H1 (cell line): ENCODE measurements around the gene AKAP9. TPM values are rescaled to one million over a fixed set of nuclear protein-coding genes. Genes with fewer than 3 reads are reported as not detected.

ENCODE experiments used
- ASH2L ChIP-seq: fragments of 200-600, 300-600 bp; sonication (generic); IDR thresholded peaks from one replicate; pipeline ENCODE4 v1.7.1; 2017; ENCODE audit warnings: low read length
- BACH1 ChIP-seq: IDR thresholded peaks from 2 replicates; pipeline ENCODE4 v1.6.1; 2012; ENCODE audit warnings: low read length, improper control_type of control experiment
- FOSL1 ChIP-seq: IDR thresholded peaks from 2 replicates; pipeline ENCODE4 v1.6.1; 2011; ENCODE audit warnings: mild to moderate bottlenecking, low read depth, low read length, moderate library complexity; ENCODE audit not compliant: insufficient read depth
- POLR2AphosphoS5 ChIP-seq: IDR thresholded peaks from 2 replicates; pipeline ENCODE4 v1.6.1; 2011; ENCODE audit warnings: low read depth, low read length
- YY1 ChIP-seq: IDR thresholded peaks from 2 replicates; pipeline ENCODE4 v1.6.1; 2011; ENCODE audit warnings: low read depth, mild to moderate bottlenecking, low read length
- polyA plus RNA-seq, 7 experiments: library from polyadenylated mRNA; depleted of rRNA in 3 of 7; stranded (reverse) in 5 of 7; unstranded in 2 of 7; fragments of >200 nt in 5 of 7; fragments of 200-250 nt in 2 of 7; gene quantifications; 1 replicate in 5 of 7; 2 replicates in 1 of 7; 4 replicates in 1 of 7; pipeline versions ENCODE4 v1.2.1 to v1.2.3, GENCODE V29; 2011 to 2013; ENCODE audit warnings: missing spikeins in 2 of 7, mixed read lengths in 2 of 7
- total RNA-seq: library from RNA; stranded (reverse); fragmentation: NEBNext Ultra II Directional; extraction: Animal tissue kit (Norgen Biotek cat#: 25700); gene quantifications from 2 replicates; pipeline ENCODE4 v1.2.1, GENCODE V29; 2021

The AKAP9 gene
- total and polyA plus RNA-seq, 2 of the 8 experiments (the other 6 are each of a cell fraction or from before 2014, with no cell fraction given): 6.2 to 26.3 TPM

GRCh38 chr7:92108821-92109220 lies 168.2 kb downstream of the AKAP9 start (continued):
- TF ChIP-seq FOSL1: no peak
- no peak for TF ChIP-seq BACH1
- TF ChIP-seq POLR2AphosphoS5: no peak
- TF ChIP-seq YY1: no peak
- no peak for TF ChIP-seq ASH2L
